RWPE2 (cell line): ENCODE measurements around the gene CACNA2D3.

Source experiments
- ATAC-seq: fragments of 200-7000 bp; cut with Tn5 transposase; 3 replicates; pipeline ENCODE4 v1.9.1; 2021; ENCODE audit warnings: low read depth
- DNase-seq: peaks from one replicate; pipeline ENCODE4 v3.0.0-alpha.2; 2020; ENCODE audit warnings: low spot score
- H3K27ac ChIP-seq: fragments of 450-650 bp; 2 replicates; pipeline ENCODE4 v1.5.1; 2017; ENCODE audit warnings: mild to moderate bottlenecking; ENCODE audit not compliant: poor library complexity, severe bottlenecking
- H3K27me3 ChIP-seq: fragments of 250-450 bp; sonication (Bioruptor Pico); 2 replicates; pipeline ENCODE4 v1.5.1; 2021; ENCODE audit warnings: mild to moderate bottlenecking, moderate library complexity; ENCODE audit not compliant: insufficient read depth, poor library complexity, severe bottlenecking
- H3K36me3 ChIP-seq: fragments of 250-450 bp; sonication (Bioruptor Pico); 2 replicates; pipeline ENCODE4 v1.5.1; 2020; ENCODE audit warnings: low read depth, mild to moderate bottlenecking, moderate library complexity
- H3K4me1 ChIP-seq: fragments of 250-450 bp; sonication (Bioruptor Pico); 2 replicates; pipeline ENCODE4 v1.5.1; 2021; ENCODE audit warnings: mild to moderate bottlenecking, moderate library complexity; ENCODE audit not compliant: insufficient read depth, poor library complexity, severe bottlenecking
- H3K4me3 ChIP-seq: fragments of 250-450 bp; sonication (Bioruptor Pico); 2 replicates; pipeline ENCODE4 v1.5.1; 2021; ENCODE audit warnings: mild to moderate bottlenecking, moderate library complexity; ENCODE audit not compliant: severe bottlenecking
- H3K9me3 ChIP-seq: fragments of 250-450 bp; sonication (Bioruptor Pico); 2 replicates; pipeline ENCODE4 v1.5.1; 2021; ENCODE audit warnings: mild to moderate bottlenecking, moderate library complexity; ENCODE audit not compliant: severe bottlenecking
- TF ChIP-seq, protein P1 (sequence below): fragments of 450-650 bp; IDR thresholded peaks from one replicate; pipeline ENCODE4 v1.5.1; 2017; ENCODE audit warnings: mild to moderate bottlenecking, moderate library complexity; ENCODE audit not compliant: poor library complexity, severe bottlenecking

The CACNA2D3 gene

DNA sequence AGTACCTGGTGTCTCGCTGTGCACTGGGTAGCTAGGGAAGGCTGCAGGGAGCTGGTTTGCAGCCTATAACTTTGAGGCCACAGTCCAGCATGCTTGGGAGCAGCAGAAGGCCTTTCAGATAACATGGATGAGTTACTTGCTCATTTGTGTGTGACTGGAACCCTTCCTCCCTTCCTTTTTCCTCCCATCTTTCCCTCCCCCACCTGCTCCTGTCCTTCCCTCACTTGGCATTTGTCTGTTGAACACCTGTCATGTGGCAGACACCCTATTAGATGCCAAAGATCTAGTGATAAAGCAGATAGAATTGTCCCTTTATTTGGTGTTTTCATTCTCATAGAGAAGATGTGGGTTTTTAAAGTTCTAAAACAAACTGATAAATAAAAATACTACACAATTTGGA lies 733.9 kb downstream of the CACNA2D3 start:
- ATAC-seq: no peak
- DNase-seq: no peak
- no peaks in the 10 kb centered on the region for H3K9me3 ChIP-seq
- TF ChIP-seq, protein P1, sequence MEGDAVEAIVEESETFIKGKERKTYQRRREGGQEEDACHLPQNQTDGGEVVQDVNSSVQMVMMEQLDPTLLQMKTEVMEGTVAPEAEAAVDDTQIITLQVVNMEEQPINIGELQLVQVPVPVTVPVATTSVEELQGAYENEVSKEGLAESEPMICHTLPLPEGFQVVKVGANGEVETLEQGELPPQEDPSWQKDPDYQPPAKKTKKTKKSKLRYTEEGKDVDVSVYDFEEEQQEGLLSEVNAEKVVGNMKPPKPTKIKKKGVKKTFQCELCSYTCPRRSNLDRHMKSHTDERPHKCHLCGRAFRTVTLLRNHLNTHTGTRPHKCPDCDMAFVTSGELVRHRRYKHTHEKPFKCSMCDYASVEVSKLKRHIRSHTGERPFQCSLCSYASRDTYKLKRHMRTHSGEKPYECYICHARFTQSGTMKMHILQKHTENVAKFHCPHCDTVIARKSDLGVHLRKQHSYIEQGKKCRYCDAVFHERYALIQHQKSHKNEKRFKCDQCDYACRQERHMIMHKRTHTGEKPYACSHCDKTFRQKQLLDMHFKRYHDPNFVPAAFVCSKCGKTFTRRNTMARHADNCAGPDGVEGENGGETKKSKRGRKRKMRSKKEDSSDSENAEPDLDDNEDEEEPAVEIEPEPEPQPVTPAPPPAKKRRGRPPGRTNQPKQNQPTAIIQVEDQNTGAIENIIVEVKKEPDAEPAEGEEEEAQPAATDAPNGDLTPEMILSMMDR: no peak
- H3K4me1 ChIP-seq: peaks cover 12% of the 10 kb centered on the region
- no peaks in the 10 kb centered on the region for H3K27me3 ChIP-seq
- no peak overlapping the region for H3K27ac ChIP-seq
- H3K36me3 ChIP-seq: no peaks in the 10 kb centered on the region
- no peak overlapping the region for H3K4me3 ChIP-seq

DNA sequence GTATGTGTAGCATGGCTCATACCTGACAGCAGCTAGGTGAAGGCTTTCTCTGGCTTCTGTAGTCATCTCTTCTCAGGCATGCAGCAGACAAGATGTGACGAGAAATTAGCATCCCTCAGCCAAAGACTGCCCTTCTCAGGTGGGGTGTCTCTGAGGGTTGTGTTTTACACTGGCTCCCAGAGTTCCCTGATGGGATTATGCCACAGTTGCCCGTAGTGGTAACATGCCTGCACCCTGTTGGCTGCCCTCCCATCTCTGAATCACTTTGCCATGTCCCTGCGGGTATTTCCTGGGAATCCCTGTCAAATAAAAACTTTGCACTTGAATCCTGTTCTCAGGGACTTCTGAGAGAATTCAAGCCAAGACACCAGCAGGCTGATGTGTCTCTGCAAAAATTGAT lies 735.0 kb downstream of the CACNA2D3 start:
- Histone ChIP-seq H3K4me3 (no peak overlapping the region), H3K36me3 (no peaks in the 10 kb centered on the region), H3K9me3 (no peaks in the 10 kb centered on the region), H3K4me1 (peaks cover 12% of the 10 kb centered on the region), H3K27me3 (no peaks in the 10 kb centered on the region), H3K27ac (no peak overlapping the region)
- ATAC-seq (peak; percentile 69), DNase-seq (no peak)
- TF ChIP-seq, protein P1: no peak

DNA sequence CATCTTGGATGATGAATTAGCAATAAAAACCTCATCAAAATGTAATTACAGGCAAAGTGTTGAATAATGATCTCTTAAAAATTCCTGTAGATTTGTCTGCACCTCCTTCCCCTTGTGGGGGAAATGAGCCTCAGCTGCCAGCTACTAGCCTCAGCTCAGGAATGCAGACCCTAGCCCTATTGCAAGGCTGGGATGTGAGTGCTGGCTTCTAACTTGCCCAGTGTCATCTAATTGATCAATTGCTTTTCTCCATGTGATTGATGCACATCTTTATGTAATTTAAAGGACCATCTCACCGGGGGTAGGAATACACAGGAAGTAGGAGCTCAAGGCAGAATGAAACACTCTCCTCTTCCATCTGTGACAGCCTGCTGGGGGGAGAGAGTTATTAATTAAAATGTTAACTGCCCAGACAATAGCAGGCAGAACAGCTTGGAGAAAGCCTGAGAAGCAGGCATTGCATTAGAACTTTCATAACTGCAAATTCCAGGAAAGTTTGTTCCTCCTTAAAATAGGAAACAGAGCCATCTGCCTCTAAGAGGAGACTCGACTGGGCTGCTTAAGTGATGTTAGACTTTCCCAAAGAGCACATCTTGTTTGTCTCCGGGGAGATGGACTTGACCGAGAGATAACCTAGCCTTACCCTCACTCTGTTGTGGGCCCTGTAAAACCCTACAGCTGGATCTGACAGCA lies 735.9 kb downstream of the CACNA2D3 start:
- Histone ChIP-seq H3K36me3 (no peaks in the 10 kb centered on the region), H3K27me3 (no peaks in the 10 kb centered on the region), H3K4me3 (no peak overlapping the region), H3K4me1 (peaks cover 12% of the 10 kb centered on the region), H3K9me3 (no peaks in the 10 kb centered on the region), H3K27ac (no peak overlapping the region)
- DNase-seq (no peak), ATAC-seq (no peak)
- TF ChIP-seq, protein P1: no peak

DNA sequence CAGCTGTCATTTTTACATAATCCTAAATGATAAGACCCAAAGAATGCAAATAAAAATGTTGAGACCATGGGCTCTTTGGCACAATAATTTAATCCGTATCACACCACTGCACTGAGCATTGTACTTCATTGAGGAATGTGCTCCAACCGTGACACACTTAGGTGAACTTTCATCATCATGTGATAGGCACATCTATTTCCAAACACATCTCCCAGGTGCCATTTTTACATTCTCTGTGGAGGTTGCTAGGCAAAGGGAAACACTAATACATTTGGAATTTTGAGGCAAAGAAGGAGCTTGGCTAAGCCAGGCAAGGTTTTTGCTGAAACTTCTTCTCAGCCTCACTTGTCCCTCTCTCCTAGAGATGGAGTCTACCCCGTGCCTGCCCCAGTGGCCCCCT lies 736.8 kb downstream of the CACNA2D3 start:
- Histone ChIP-seq H3K9me3 (no peaks in the 10 kb centered on the region), H3K27me3 (no peaks in the 10 kb centered on the region), H3K4me1 (peaks cover 12% of the 10 kb centered on the region), H3K27ac (no peak overlapping the region), H3K4me3 (no peak overlapping the region), H3K36me3 (no peaks in the 10 kb centered on the region)
- ATAC-seq: peak; percentile 68; the same call in 2 of the 3 replicates
- TF ChIP-seq, protein P1: no peak
- no peak for DNase-seq
